ENCODE data around the gene SMAD1. TPM values are rescaled to one million over a fixed set of nuclear protein-coding genes. Genes with fewer than 3 reads are reported as not detected.
A peak's percentile ranks its signal among the peaks of the same experiment; 100 is the strongest.
"Not testable (repeated sequence)": the region's sequence is repeated elsewhere in the genome, so short reads cannot be mapped to it uniquely, and the experiment has no call there.

The SMAD1 gene
- total RNA-seq, 1 donor from 2014 or later, result 264 TPM

GRCh38 chr4:145554691-145555090 lies 73.0 kb downstream of the SMAD1 start:
- DNase-seq (ENCODE audit: extremely low read depth, low read depth, low spot score), result no peak

- peak; percentile 44 for DNase-seq (ENCODE audit: extremely low read depth, low read depth, low spot score)
Measured at GRCh38 chr4:145557720-145558119, 76.1 kb downstream of the SMAD1 start.

GRCh38 chr4:145563293-145563985 lies 81.8 kb downstream of the SMAD1 start:
- DNase-seq (ENCODE audit: extremely low read depth, low read depth, low spot score), result no peak

- DNase-seq (ENCODE audit: extremely low read depth, low read depth, low spot score), result no peak
Measured at GRCh38 chr4:145564540-145564939, 82.9 kb downstream of the SMAD1 start.

- no peak for DNase-seq (ENCODE audit: extremely low read depth, low read depth, low spot score)
Measured at GRCh38 chr4:145565328-145565727, 83.7 kb downstream of the SMAD1 start.

- no peak for DNase-seq (ENCODE audit: extremely low read depth, low read depth, low spot score)
Measured at GRCh38 chr4:145566086-145566708, 84.5 kb downstream of the SMAD1 start.

- no peak for DNase-seq (ENCODE audit: extremely low read depth, low read depth, low spot score)
Measured at GRCh38 chr4:145566768-145567167, 85.1 kb downstream of the SMAD1 start.

GRCh38 chr4:145567516-145567915 lies 85.9 kb downstream of the SMAD1 start:
- DNase-seq (ENCODE audit: extremely low read depth, low read depth, low spot score), result no peak

- DNase-seq (ENCODE audit: extremely low read depth, low read depth, low spot score), result not testable (repeated sequence)
Measured at GRCh38 chr4:145574546-145574945, 92.9 kb downstream of the SMAD1 start.

- DNase-seq (ENCODE audit: extremely low read depth, low read depth, low spot score), result no peak
Measured at GRCh38 chr4:145580906-145581305, 99.3 kb downstream of the SMAD1 start.

- no peak for DNase-seq (ENCODE audit: extremely low read depth, low read depth, low spot score)
Measured at GRCh38 chr4:145583191-145584055, 101.8 kb downstream of the SMAD1 start.

GRCh38 chr4:145587088-145587754 lies 105.6 kb downstream of the SMAD1 start:
- DNase-seq (ENCODE audit: extremely low read depth, low read depth, low spot score), result no peak

- not testable (repeated sequence) for DNase-seq (ENCODE audit: extremely low read depth, low read depth, low spot score)
Measured at GRCh38 chr4:145589381-145589780, 107.7 kb downstream of the SMAD1 start.

GRCh38 chr4:145589916-145590702 lies 108.5 kb downstream of the SMAD1 start:
- DNase-seq (ENCODE audit: extremely low read depth, low read depth, low spot score), result no peak

- DNase-seq (ENCODE audit: extremely low read depth, low read depth, low spot score), result no peak
Measured at GRCh38 chr4:145602129-145602760, 120.6 kb downstream of the SMAD1 start.

GRCh38 chr4:145605941-145606340 lies 124.3 kb downstream of the SMAD1 start:
- DNase-seq (ENCODE audit: extremely low read depth, low read depth, low spot score), result no peak
